Loucy (cell line): ENCODE measurements around the gene CNKSR3.

Experiments used
- H2AFZ ChIP-seq: fragments of 200-600 bp; sonication (generic); 2 replicates; pipeline ENCODE4 v1.6.0; 2016; ENCODE audit warnings: antibody characterized with exemption, mild to moderate bottlenecking, low read length, moderate library complexity
- H3F3A ChIP-seq: fragments of 200-600 bp; 2 replicates; pipeline ENCODE4 v1.6.0; 2016; ENCODE audit warnings: antibody characterized with exemption, low read depth, mild to moderate bottlenecking
- H3K27me3 ChIP-seq: fragments of 200-600 bp; sonication (generic); 2 replicates; pipeline ENCODE4 v1.6.1; 2014; ENCODE audit warnings: low read length, mild to moderate bottlenecking; ENCODE audit not compliant: insufficient read depth, poor library complexity, severe bottlenecking
- H3K36me3 ChIP-seq: fragments of 200-600 bp; sonication (generic); 2 replicates; pipeline ENCODE4 v1.6.1; 2016; ENCODE audit warnings: low read length; ENCODE audit not compliant: insufficient read depth
- H3K4me1 ChIP-seq: fragments of 200-600 bp; sonication (generic); 2 replicates; pipeline ENCODE4 v1.5.1; 2014; ENCODE audit warnings: low read length, mild to moderate bottlenecking; ENCODE audit not compliant: insufficient read depth, poor library complexity, severe bottlenecking
- H3K4me2 ChIP-seq: fragments of 200-600 bp; sonication (generic); 2 replicates; pipeline ENCODE4 v1.6.0; 2014; ENCODE audit warnings: antibody characterized with exemption, low read length, low read depth, mild to moderate bottlenecking; ENCODE audit not compliant: poor library complexity, severe bottlenecking
- H3K4me3 ChIP-seq: fragments of 200-600 bp; sonication (generic); 2 replicates; pipeline ENCODE4 v1.5.1; 2014; ENCODE audit warnings: low read length, mild to moderate bottlenecking, mixed read lengths; ENCODE audit not compliant: poor library complexity, severe bottlenecking
- H3K79me2 ChIP-seq: fragments of 200-600 bp; sonication (generic); 2 replicates; pipeline ENCODE4 v1.6.1; 2014; ENCODE audit warnings: low read length; ENCODE audit not compliant: insufficient read depth
- H3K9ac ChIP-seq: fragments of 200-600 bp; sonication (generic); 2 replicates; pipeline ENCODE4 v1.6.0; 2014; ENCODE audit warnings: mild to moderate bottlenecking, low read depth, low read length, moderate library complexity; ENCODE audit not compliant: poor library complexity, severe bottlenecking
- H3K9me2 ChIP-seq: fragments of 200-600 bp; sonication (generic); replicated peaks from 2 replicates; pipeline ENCODE4 v1.6.1; 2016; ENCODE audit warnings: low read depth, low read length, mixed read lengths
- H3K9me3 ChIP-seq: fragments of 200-600 bp; sonication (generic); 2 replicates; pipeline ENCODE4 v1.6.1; 2014; ENCODE audit warnings: mild to moderate bottlenecking, antibody characterized with exemption, low read length, low read depth; ENCODE audit not compliant: insufficient read depth
- H4K20me1 ChIP-seq: fragments of 200-600 bp; sonication (generic); 2 replicates; pipeline ENCODE4 v1.6.0; 2014; ENCODE audit warnings: antibody characterized with exemption, low read length, mild to moderate bottlenecking; ENCODE audit not compliant: insufficient read depth, poor library complexity, severe bottlenecking
- EZH2phosphoT487 ChIP-seq: fragments of 200-600 bp; IDR thresholded peaks from 2 replicates; pipeline ENCODE4 v1.6.1; 2018; ENCODE audit warnings: antibody characterized with exemption, mild to moderate bottlenecking, moderate library complexity, borderline replicate concordance
- TF ChIP-seq, protein P1 (sequence below): fragments of 200-600 bp; sonication (generic); conservative IDR thresholded peaks from 2 replicates; pipeline ENCODE4 v1.5.1; 2014; ENCODE audit warnings: mild to moderate bottlenecking, antibody characterized with exemption, low read length

CNKSR3 gene

DNA sequence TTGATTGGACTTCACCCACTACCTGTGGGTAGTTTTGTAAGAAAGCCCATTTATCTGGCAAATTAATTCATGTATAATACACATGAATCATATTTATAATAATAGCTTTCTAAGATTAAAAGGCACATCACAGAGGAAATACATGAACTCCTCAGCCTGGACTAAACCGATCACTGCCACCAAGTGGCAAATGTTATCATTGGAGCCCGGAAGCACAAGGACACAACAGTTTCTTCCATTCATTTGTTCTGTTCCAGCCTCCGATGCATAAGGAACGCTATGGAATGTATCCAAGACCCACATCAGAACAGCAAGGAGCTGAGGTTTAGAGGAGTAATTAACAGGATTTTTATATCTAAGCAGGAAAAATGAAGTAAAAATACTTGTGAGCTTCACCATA lies 139.9 kb downstream of the CNKSR3 start:
- Histone ChIP-seq H3F3A (no peaks in the 10 kb centered on the region), H3K4me1 (no peaks in the 10 kb centered on the region), H3K9me2 (no peaks in the 10 kb centered on the region), H3K27me3 (no peaks in the 10 kb centered on the region), H2AFZ (peak overlapping the region; percentile 50; the same call in 1 of the 2 replicates), H3K79me2 (no peaks in the 10 kb centered on the region), H4K20me1 (no peaks in the 10 kb centered on the region), H3K4me3 (no peak overlapping the region), H3K36me3 (no peaks in the 10 kb centered on the region), H3K4me2 (no peak overlapping the region), H3K9ac (no peak overlapping the region), H3K9me3 (no peaks in the 10 kb centered on the region)
- no peak for TF ChIP-seq EZH2phosphoT487
- TF ChIP-seq, protein P1, sequence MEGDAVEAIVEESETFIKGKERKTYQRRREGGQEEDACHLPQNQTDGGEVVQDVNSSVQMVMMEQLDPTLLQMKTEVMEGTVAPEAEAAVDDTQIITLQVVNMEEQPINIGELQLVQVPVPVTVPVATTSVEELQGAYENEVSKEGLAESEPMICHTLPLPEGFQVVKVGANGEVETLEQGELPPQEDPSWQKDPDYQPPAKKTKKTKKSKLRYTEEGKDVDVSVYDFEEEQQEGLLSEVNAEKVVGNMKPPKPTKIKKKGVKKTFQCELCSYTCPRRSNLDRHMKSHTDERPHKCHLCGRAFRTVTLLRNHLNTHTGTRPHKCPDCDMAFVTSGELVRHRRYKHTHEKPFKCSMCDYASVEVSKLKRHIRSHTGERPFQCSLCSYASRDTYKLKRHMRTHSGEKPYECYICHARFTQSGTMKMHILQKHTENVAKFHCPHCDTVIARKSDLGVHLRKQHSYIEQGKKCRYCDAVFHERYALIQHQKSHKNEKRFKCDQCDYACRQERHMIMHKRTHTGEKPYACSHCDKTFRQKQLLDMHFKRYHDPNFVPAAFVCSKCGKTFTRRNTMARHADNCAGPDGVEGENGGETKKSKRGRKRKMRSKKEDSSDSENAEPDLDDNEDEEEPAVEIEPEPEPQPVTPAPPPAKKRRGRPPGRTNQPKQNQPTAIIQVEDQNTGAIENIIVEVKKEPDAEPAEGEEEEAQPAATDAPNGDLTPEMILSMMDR, result peak; percentile 64

DNA sequence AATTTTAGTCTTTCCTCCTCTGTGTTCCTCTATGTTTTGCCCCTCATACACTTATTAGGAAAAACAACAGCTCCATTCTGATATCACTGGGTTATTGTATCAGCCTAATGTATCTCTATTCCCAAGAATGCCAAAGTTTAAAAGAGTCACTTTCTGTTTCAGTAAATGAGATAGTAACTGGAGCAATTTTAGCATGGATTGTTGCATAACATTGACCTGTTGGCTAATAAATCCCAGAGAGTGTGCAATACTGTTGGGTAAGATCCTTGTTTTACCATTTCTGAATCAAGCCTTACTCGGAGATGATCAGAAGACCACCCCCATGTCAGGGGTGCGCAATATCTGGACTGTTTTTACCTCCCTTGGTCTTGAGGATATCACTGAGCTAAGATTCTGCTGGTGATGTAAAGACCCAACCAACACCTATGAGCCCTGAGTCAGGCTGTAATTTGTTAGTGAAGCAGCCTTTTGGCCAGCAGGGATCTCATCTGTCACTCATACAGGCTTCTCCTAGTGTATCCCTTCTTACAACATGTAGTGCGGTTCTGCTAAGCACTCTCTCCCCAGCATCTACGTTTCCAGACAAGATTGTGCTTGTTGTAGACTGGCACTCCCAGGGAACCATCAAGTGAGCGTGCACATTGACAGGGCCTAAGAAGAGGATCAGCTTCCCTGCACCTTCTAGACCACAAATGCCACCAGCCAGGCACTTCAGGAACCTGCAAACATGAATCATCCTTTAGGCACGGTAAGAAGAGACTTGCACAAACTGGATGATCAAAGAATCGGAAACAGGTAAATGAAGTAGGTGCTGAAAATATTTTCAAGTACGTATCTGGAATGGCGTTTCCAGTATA lies 142.4 kb downstream of the CNKSR3 start:
- no peaks in the 10 kb centered on the region for H3K27me3 ChIP-seq
- H3K9ac ChIP-seq, result no peak overlapping the region
- TF ChIP-seq, protein P1, result no peak
- no peak for TF ChIP-seq EZH2phosphoT487
- no peaks in the 10 kb centered on the region for H3K36me3 ChIP-seq
- H3K4me3 ChIP-seq, result no peak overlapping the region
- no peaks in the 10 kb centered on the region for H4K20me1 ChIP-seq
- H3K4me1 ChIP-seq, result no peaks in the 10 kb centered on the region
- no peak overlapping the region for H2AFZ ChIP-seq
- H3K79me2 ChIP-seq, result no peaks in the 10 kb centered on the region
- H3F3A ChIP-seq, result no peaks in the 10 kb centered on the region
- no peaks in the 10 kb centered on the region for H3K9me3 ChIP-seq
- no peak overlapping the region for H3K4me2 ChIP-seq
- H3K9me2 ChIP-seq, result no peaks in the 10 kb centered on the region

DNA sequence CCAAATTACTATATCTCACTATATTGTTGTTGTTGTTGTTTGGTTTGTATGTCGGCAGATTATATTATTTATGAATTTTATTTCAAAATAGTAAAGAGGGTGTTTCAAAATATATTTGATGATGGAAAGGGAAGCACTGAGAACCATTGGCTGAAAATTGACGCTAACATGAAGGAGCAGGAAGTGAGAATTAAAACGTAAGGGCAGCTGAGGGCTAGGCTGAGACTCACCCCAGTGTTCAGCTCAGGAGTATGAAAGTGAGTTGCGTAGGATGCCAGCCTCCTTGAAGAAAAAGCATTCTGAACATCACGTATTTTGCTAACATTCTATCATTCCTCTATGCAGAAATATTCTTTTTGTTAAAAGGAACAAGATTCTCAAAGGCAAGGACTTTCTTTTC lies 143.1 kb downstream of the CNKSR3 start:
- Histone ChIP-seq H3F3A (no peaks in the 10 kb centered on the region), H3K27me3 (no peaks in the 10 kb centered on the region), H3K9me3 (no peaks in the 10 kb centered on the region), H3K4me3 (no peak overlapping the region), H3K36me3 (no peaks in the 10 kb centered on the region), H3K9me2 (no peaks in the 10 kb centered on the region), H2AFZ (no peak overlapping the region), H3K4me2 (no peak overlapping the region), H4K20me1 (no peaks in the 10 kb centered on the region), H3K4me1 (no peaks in the 10 kb centered on the region), H3K9ac (no peak overlapping the region), H3K79me2 (no peaks in the 10 kb centered on the region)
- TF ChIP-seq, protein P1, result no peak
- TF ChIP-seq EZH2phosphoT487, result no peak
